ENCODE results near the gene CHST12.
"Not testable (repeated sequence)": the region's sequence is repeated elsewhere in the genome, so short reads cannot be mapped to it uniquely, and the experiment has no call there.

The CHST12 gene

DNA sequence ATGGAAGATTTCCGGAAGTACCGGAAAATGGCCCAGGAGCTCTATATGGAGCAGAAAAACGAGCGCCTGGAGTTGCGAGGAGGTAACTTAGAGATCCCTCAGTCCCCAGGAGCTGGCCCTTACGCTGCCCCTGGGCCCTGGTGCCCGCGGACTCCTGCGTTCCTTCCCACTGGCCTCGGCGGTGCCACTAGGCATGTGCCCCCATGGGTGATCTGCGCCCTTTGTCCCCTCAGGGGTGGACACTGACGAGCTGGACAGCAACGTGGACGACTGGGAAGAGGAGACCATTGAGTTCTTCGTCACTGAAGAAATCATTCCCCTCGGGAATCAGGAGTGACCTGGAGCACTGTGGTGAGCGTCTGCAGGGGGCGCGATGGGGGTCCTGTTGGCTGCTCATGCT is 24.2 kb upstream of the CHST12 start:
- no peak for DNase-seq

DNA sequence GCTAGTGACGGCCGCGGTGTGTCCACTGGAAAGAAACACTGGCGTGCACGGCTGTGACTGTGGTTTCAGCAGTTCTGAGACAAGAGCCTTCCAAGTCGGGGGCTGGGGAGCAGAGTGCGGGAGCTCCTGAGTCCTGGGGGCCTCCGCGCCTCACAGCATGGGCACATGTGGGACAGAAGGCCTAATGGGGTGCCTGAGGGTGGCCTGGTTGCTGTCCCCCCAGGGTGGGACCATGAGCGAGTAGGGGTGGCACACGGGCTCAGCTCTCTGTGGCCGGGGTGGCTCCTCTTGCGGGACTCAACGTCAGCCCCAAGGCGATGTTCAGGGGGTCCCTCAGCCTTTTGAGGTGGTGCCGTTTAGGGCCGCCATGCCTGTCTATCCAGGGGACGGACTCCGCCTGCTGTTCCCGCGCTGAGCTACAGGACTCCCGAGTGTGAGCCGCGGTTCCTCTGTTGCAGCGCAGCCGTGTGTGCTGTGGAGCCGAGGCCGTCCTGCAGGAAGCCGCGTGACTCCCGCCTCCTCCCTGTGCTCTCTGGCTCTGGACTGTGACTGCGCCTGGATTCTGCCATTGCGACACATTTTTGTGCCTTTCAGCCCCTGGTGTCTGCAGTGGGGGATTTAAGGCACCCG is 23.5 kb upstream of the CHST12 start:
- DNase-seq: no peak

DNA sequence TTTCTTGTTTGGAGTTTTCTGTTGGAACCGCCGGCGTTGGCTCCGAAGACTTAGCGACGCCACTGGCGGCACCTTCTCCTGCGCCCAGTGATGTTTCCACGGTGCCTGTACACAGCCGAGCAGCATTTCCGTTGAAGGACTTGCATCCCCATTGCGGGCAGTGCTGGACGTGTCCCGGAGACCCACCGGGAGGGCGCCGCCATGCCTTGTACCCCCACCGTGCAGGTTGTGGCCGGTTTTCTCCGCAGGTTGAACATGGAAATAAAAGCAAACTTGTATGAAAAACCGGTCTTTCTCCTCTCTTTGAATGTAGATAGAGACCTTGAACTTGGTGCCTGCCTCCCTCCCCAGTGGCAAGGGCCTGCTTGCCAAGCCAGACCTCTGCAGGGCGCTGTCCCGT is 22.9 kb upstream of the CHST12 start:
- no peak for DNase-seq

DNA sequence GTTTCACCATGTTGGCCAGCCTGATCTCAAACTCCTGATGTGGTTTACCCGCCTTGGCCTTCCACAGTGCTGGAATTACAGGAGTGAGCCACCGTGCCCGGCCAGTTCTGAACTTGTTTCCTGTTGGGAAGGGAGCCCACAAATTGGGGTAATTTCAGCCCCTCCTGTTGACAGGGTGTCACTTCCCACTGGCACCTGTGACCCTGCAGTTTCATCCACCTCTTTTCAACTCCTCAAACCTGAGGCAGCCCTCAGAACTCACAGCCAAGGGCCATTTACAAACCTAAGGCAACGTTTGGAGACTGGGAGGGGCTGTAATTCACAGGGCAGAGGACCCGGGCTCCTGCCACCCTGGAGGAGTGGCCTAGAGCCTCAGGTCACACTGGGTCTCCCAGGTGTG is 22.2 kb upstream of the CHST12 start:
- no peak for DNase-seq

DNA sequence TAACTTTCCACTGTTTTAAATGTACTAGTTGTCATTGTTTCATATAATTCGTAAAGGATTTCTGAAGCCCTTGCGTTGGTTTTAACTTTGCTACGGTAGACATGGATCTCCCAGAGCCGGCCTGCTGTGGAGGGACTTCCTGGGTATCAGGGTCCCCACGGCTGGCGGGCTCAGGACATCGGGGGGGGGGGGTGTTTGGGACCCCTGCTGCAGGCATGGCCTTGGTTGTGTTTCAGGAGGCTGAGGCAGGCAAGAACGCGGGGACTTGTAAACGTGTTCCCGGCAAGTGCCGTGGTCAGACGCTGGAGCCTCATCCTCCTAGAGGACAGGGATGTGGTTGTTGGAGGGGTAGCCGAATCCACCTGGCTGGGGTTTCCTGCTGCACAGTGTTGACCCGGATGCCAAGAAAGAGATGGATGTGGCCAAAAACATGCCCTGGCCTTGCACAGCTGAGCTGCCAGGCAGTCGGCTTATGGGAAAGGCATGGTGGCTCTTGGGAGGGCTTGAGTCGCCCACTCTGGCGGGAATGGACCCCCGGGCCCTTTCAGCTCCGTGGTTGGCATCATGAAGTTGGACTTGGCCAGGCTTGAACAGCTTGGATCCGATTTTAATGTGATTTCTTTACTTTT is 21.4 kb upstream of the CHST12 start:
- no peak for DNase-seq

DNA sequence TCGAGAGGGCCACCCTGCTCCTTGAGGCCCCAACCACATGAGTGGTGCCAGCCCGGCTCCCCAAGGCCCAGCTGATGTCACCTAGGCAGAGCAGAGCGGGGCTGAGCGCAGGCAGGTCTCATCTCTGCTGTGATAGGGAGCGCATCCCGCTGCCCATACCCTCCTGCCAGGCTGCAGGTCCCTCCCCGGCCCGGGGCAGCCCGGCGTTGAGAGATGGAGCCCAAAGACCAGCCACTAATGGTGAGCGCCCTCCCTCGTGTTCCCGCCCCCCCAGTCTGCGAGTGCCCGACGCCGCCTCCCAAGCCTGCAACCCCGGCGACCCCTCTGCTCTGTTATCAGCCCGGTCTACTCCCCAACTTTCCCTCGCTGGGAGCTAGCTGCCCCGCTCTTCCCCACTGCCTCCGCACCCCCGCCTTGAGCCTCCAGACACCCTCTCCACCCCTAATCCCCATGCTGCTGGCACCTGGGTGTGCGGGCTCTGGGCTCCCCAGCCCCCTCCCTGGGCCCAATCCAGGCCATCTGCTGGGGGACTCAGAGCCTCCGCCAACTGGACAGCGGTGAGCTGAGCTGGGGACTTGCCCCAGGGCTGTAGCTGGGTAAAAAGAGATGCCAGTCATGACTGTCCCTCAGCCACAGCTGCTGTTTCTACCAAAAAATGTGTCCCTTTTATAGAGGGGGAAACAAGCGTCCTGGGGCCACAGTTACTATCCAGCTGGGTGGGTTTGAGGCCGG is 19.7 kb upstream of the CHST12 start:
- DNase-seq: no peak

DNA sequence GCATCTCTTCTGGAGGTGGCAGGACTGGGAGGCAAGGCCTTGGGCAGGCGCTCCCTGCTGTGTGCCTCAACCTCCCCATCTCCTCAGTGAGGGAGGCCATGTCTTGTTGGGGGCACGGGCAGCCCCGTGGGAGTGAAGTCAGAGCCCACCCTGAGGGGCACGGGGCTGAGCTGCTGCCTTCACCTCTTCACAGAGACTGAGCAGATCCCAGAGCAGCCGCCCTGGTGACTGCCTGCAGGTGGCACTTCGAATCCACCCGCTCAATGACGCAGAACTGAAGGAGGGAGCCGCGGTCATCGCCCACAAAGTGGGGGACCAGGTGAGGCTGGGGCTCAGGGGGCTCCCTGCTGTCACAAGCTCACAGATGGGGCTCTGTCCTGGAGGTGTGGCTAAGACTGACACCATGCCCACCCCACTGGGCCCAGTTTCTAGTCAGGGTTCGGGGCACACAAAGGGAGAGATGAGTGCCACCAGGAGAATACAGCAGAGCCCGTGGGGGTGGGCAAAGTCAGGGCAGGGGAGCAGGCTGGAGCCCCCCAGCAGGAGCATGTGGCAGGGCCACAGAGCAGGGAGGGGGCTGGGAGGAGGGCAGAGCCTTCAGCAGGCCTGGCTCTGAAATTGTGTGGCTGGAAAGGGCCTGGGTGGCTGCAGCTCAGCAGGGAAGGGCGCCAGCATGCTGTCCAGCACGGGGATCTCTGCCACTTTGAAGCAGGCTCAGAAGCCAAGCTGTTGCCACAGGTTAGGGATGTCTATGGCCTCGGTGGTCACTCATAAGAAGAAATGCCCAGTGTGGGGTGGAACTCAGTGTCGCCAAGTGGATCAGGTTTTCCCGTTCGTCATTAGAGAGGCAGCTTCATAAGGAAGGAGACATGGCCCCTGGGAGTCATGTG is 18.8 kb upstream of the CHST12 start:
- no peak for DNase-seq

DNA sequence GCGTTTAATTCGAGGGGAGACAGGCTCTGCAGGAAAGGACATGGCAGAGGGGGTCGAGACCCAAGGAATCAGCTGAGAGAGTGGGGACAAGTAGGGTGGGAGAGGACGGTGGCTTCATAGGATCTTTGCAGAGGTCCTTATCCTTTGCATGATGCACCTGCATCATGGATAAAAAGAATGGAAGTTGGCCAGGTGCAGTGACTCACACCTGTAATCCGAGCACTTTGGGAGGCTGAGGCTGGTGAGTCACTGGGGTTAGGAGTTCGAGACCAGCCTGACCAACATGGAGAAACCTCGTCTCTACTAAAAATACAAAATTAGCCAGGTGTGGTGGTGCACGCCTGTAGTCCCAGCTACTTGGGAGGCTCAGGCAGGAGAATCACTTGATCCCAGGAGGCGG is 17.3 kb upstream of the CHST12 start:
- not testable (repeated sequence) for DNase-seq

DNA sequence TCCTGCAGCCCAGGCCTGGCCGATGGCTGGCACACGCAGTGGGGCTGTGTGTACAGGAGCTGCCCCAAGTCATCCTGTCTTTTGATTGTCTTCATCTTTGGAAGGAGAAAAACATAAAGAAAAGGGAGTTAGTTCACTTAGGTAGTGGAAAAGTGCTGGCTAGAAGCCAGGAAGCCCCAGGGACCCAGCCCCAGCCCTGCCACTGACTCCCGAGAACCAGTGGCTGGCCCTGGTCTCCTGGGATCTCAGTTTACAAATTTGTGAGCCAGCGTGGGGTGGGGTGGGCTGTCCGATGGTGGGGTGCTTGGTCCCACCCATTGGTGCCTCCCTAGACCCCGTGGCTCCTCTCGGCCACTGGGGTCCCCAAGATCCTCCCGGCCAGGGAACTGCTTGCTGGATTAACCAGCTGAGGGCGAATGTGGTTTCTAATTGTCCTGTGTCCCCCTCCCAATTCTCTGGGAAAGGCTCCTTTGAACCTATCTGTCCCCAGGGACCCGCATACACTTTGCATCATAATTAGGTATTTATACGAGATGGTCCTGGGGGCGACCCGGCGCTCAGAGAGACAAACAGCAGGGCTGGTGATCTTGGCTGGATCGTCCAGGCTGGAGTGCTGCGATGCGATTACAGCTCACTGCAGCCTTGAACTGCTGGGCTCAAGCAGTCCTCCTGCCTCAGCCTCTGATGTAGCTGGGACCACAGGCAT is 16.3 kb upstream of the CHST12 start:
- no peak for DNase-seq

DNA sequence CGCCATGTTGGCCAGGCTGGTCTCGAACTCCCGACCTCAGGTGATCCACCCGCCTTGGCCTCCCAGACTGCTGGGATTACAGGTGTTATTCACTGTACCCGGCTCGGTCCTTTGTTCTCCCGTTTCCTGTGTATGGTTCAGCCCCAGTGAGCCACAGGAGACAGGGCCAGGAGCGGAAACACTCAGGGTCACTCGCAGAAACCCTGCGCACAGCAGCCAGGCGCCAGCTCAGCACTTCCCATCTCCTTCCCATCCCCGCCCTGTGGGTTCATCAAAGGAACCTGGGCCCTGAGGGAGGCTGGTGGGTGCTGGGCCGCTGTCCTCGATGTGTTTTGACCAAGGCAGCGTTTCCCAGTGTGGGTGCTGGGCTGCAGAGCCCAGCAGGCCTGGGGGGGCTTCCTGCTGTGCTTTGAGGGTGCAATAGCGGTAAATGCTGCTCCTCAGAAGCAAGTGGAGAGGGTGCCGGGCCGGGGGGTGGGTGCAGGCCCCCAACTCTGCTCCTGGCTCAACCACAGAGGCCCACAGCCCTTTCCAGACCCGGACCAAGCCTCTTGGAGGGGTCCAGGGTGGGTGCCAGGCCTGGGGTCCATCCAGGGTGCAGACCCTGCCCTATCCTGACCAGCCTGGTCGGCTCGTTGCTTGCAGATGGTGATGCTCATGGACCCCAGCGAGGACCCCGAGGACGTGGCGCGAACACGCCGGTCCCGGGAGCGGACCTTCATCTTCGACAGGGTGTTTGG is 15.3 kb upstream of the CHST12 start:
- no peak for DNase-seq

DNA sequence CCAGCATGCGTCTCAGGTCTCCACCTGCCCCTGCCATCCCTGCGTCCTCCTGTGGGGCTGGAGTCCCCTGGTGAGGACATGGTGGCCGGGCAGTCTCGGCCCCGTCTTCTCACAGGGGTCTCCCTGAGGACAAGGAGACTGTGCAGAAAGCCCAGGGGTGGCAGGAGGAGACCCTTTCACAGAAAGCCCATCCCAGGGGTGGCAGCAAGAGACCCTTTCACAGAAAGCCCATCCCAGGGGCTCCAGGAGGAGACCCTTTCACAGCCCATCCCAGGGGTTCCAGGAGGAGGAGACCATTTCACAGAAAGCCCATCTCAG is 14.8 kb upstream of the CHST12 start:
- no peak for DNase-seq

DNA sequence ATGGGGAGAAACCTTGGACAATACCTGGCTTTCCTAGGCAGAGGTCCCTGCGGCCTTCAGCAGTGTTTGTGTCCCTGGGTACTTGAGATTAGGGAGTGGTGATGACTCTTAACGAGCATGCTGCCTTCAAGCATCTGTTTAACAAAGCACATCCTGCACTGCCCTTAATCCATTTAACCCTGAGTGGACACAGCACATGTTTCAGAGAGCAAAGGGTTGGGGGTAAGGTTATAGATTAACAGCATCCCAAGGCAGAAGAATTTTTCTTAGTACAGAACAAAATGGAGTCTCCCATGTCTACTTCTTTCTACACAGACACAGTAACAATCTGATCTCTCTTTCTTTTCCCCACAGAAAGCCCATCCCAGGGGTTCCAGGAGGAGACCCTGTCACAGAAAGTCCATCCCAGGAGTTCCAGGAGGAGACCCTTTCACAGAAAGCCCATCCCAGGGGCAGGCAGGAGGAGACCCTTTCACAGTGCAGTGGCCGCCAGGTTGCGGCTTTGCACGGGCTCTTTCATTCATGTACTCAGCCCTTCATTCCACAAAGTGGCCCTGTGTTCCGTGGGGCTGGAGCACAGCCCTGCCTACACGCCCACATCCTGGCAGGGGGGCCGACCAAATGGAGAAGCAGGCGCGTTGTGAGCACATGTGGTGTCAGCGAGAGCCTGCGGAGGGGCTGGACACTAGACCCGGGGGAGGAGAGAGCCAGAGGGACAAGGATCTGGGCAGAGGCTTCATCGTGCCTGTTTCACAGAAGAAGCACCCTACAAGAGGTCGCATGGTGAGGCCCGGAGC is 13.2 kb upstream of the CHST12 start:
- DNase-seq: not testable (repeated sequence)

DNA sequence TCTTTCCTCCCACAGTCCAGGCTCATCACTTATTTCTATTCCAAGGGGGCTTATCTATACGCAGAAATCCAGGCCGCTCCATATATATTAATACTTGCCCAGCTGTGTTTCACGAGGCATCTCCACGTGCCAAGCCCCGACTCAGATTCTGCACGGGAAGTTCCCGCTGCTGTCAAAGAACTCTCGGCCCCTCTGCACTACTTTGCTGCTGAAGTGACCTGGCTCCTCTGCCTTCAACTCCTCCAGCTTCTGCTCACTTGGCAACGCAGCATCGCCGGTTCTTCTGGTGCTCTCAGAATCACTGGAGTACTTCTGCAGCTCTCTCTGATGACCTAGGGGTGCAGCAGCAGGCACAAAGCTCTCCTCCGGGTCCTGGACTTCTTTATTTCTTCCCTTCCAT is 9.7 kb upstream of the CHST12 start:
- no peak for DNase-seq

DNA sequence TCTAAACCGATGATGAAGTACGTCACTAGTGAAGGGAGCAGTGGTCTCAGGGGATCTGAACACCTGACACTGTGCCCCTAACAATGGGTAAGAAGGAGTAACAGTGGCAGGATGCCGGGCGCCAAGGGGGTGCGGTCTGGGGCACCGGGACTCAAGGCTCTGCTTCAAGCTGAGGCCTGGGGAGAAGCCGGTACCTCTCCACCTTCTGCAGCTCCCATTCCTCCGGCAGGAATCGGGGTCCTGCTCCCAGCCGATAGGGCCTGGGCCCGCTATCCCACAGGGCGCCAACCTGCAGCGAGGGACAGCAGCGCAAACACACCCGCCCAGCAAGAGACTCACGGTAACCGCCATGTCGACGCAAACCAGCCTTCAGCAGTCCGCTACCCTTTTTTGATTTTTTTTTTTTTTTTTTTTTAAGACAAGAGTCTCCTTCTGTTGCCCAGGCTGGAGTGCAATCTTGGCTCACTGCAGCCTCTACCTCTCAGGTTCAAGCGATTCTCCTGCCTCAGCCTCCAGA is 8.8 kb upstream of the CHST12 start:
- no peak for DNase-seq

DNA sequence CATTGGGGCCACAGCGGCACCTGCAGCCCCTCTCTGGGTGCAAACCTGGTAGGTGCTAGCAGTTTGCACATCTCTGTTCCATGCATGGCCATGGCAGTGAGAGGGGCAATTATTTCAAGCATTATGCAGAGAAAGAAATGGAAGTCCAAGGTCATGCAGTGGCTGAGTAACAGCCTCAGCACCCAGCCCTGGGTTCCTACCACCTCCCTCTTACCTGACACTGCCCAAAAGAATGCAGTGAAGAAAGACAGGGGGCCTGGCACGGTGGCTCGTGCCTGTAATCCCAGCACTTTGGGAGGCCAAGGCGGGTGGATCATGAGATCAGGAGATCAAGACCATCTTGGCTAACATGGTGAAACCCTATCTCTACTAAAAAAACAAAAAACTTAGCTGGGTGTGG is 4.9 kb upstream of the CHST12 start:
- DNase-seq: no peak

DNA sequence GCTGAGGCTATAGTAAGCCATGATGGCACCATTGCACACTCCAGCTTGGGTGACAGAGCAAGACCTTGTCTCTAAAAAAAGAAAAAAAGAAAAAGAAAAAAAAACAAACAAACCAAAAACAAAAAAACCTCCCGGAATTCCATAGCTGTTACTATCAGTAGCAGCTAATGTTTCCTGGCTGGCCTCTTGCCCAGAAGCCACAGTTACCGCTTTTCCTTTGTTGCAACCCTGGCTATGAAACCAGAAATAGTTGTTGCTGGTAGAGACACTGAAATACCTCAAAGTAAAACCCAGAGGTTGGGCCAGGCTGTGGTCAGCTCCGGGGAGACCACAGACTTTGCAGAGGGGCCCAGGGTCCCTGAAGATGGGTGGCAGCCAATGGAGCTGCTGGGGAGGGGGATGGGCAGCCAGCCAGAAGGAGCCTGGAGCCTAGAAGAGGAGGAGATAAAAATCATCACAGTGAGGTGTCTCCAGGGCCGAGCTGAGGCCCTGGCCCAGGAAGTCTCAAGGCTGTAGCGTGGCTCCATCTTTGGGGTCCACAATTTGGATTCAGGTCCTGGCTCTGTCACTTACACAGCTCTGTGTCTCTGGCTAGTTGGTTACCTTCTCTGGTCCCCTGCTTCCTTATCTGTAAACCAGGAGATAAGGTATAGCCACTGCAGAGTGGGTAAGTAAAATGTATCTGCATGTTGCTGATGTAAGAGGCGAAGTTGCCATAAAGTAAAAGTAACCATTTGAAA is 3.4 kb upstream of the CHST12 start:
- DNase-seq: peak; percentile 19

DNA sequence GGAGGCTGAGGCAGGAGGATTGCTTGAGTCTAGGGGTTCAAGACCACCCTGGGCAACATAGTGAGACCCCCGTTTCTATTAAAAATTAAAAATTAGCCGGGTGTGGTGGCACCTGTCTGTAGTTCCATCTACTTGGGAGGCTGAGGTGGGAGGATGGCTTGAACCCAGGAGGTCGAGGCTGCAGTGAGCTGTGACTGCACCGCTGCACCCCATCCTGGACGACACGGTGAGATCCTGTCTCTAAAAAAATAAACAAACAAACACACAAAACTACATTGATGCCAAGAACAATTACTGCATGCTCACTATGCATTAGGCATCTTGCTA is 761 bp upstream of the CHST12 start:
- DNase-seq: no peak

DNA sequence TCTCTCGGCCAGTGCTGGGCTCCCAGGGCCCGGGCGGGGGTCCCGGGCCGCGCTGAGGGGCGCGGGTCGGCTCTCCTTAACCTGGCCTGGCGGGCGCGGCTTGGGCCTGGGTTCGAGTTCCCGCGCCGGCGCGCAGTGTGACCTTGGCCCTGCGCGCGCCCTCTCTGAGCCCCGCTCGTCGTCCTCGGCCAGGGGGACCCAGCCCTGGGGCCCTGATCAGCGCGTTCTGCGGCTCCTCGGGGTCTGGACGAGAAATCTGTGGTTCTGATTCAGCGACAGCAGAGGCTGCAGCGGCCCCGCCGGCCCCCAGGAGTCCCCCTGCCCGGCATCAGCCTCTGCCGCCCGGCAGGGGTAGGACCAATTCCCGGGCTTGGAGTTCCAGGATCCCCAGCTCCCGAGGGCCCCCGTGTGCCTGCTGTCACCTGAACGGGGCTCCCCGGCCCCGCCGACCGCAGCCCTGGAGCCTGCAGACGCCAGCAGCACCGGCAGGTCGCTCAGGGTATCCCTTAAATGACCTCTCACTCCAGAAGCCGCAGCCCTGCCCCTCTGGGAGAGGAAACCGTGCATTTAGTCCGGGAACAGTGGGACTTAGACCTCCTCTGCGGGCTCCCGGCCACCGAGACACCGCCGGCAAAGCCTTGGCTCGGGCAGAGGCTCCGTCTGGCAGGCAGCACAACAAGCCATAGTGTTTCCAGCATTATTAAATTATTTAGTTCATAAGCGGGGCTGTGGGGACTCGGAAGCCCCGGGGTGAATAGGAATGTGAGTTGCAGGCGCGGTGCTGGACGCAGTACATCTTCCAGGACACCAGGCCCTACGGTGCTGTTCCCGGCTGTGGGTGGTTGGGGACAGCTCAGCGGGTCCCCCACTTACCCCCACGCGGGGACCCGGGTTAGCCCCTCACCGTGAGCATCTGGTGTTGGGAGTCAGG is 572 bp downstream of the CHST12 start:
- DNase-seq: peak; percentile 36

DNA sequence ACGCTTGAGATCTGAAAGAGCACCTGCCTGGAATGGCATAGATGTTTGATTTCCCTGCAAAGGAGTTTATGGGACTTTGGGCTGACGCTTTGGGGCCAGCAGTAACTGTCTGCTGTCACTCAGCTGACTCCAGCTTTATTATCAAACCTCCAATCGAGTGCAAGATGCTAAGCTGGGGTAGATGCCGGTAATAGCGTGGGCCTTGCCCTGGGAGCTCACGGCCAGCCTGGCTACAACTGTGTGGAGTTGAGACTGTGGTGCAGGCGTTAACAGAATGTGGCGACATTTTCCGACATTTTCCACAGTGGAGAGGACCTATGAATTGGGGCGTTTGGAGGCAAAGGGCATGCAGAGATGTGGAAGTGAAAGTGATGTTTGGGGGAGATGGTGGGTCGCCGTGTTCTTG is 1.3 kb downstream of the CHST12 start:
- no peak for DNase-seq

All from NCI-H146 (cell line).